Right cardiac atrium (tissue), 5 donors: Measurements from ENCODE around the gene FAM13A. TPM values are rescaled to one million over a fixed set of nuclear protein-coding genes. Genes with fewer than 3 reads are reported as not detected.

Source experiments
- ATAC-seq, 2 donors: fragments of 200-7000 bp; cut with Tn5 transposase; one replicate each; pipeline versions ENCODE4 v1.8.0 to v1.9.1; 2020; ENCODE audit warnings: moderate library complexity in 2 of 2, mild to moderate bottlenecking in 1 of 2
- DNase-seq, 3 donors: peaks; one replicate each; pipeline ENCODE4 v3.0.0-alpha.2; 2020
- H3K27ac ChIP-seq: one replicate; pipeline ENCODE4 v1.5.1; 2013; ENCODE audit warnings: mild to moderate bottlenecking, low read length, control low read depth, moderate library complexity
- H3K27me3 ChIP-seq: one replicate; pipeline ENCODE4 v1.6.1; 2013; ENCODE audit not compliant: control insufficient read depth, insufficient read depth
- H3K4me1 ChIP-seq: one replicate; pipeline ENCODE4 v1.6.1; 2013; ENCODE audit warnings: low read length; ENCODE audit not compliant: control insufficient read depth, insufficient read depth
- H3K4me3 ChIP-seq: one replicate; pipeline ENCODE4 v1.5.1; 2013; ENCODE audit warnings: low read length, control low read depth
- H3K9me3 ChIP-seq: one replicate; pipeline ENCODE4 v1.6.1; 2013; ENCODE audit warnings: low read length; ENCODE audit not compliant: control insufficient read depth
- WGBS: extraction: QIAGEN DNeasy Blood & Tissue Kit; methylation state at CpG from one replicate; pipeline ENCODE4 v1.1.7; 2013; 5-methylcytosine and 5-hydroxymethylcytosine counted together
- intact Hi-C, 4 donors: fragments of 100-400 bp; cut with DNase I; formaldehyde crosslinking; loops; one replicate each; pipeline versions ENCODE4 v1.11.0 to v1.14.0; 2022 to 2023
- polyA plus RNA-seq: library from polyadenylated mRNA; stranded (reverse); fragments of 200-250 nt; gene quantifications from one replicate; pipeline ENCODE4 v1.2.3, GENCODE V29; 2013
- total RNA-seq, 4 donors: library from RNA; stranded (reverse); fragmentation: NEBNext Ultra II Directional; extraction: Animal tissue kit (Norgen Biotek cat#: 25700); gene quantifications; one replicate each; pipeline ENCODE4 v1.2.1, GENCODE V29; 2021
- donor health status: healthy with polysubstance abuse.
- donor health status: DM: no; HTN: yes; CAD: no.
- donor health status: DM: no; HTN: no; CAD: no.
- donor health status: DM: no; HTN: yes; CAD: no; lungs with severe emphysema.
- donor health status: DM: yes; HTN: yes; CAD: no.

The FAM13A gene
- total and polyA plus RNA-seq, 5 donors: 8.8 to 18.5 (median 16.6) TPM

GRCh38 chr4:88730811-88731210, 326.2 kb downstream of the FAM13A start:
- peaks cover 9% of the 10 kb centered on the region for H3K4me1 ChIP-seq
- intact Hi-C loops: no loop called here
- ATAC-seq (no peak), DNase-seq (no peak)
- WGBS: 91% methylated on average over 5 of the region's 5 CpGs
- no peak overlapping the region for H3K27ac ChIP-seq
- H3K27me3 ChIP-seq: no peaks in the 10 kb centered on the region
- H3K4me3 ChIP-seq: no peak overlapping the region
- no peaks in the 10 kb centered on the region for H3K9me3 ChIP-seq

- intact Hi-C loops: no loop called here
- WGBS: 72% methylated on average over 6 of the region's 6 CpGs
- Histone ChIP-seq H3K27ac (no peak overlapping the region), H3K27me3 (no peaks in the 10 kb centered on the region), H3K4me3 (no peak overlapping the region), H3K4me1 (peaks cover 4% of the 10 kb centered on the region), H3K9me3 (no peaks in the 10 kb centered on the region)
- DNase-seq: peak in 1 of 3 donors; percentile 49
- ATAC-seq: peak in 1 of 2 donors; percentile 63
Observed at GRCh38 chr4:88729146-88729760, 327.7 kb downstream of the FAM13A start.

- Histone ChIP-seq H3K27me3 (no peaks in the 10 kb centered on the region), H3K27ac (no peak overlapping the region), H3K4me1 (peaks cover 4% of the 10 kb centered on the region), H3K4me3 (no peak overlapping the region), H3K9me3 (no peaks in the 10 kb centered on the region)
- 69% methylated on average over 6 of the region's 6 CpGs for WGBS
- intact Hi-C loops: no loop called here
- DNase-seq (peak; percentile 57 to 83 (median 81)), ATAC-seq (peak; percentile 72 to 86)
Observed at GRCh38 chr4:88728146-88728545, 328.8 kb downstream of the FAM13A start.

- ATAC-seq (no peak), DNase-seq (no peak)
- Histone ChIP-seq H3K9me3 (no peaks in the 10 kb centered on the region), H3K27me3 (no peaks in the 10 kb centered on the region), H3K4me3 (no peak overlapping the region), H3K27ac (no peak overlapping the region), H3K4me1 (peaks cover 12% of the 10 kb centered on the region)
- intact Hi-C loops: no loop called here
- 73% methylated on average over 2 of the region's 2 CpGs for WGBS
Observed at GRCh38 chr4:88725986-88726385, 331.0 kb downstream of the FAM13A start.

GRCh38 chr4:88725143-88725542, 331.8 kb downstream of the FAM13A start:
- intact Hi-C loops: no loop called here
- DNase-seq (no peak), ATAC-seq (no peak)
- Histone ChIP-seq H3K9me3 (no peaks in the 10 kb centered on the region), H3K27me3 (no peaks in the 10 kb centered on the region), H3K27ac (no peak overlapping the region), H3K4me3 (no peak overlapping the region), H3K4me1 (peaks cover 15% of the 10 kb centered on the region)
- 96% methylated on average over 4 of the region's 4 CpGs for WGBS

GRCh38 chr4:88724406-88724805, 332.6 kb downstream of the FAM13A start:
- Histone ChIP-seq H3K27ac (no peak overlapping the region), H3K27me3 (no peaks in the 10 kb centered on the region), H3K4me3 (no peak overlapping the region), H3K9me3 (no peaks in the 10 kb centered on the region), H3K4me1 (peaks cover 15% of the 10 kb centered on the region)
- intact Hi-C loops: no loop called here
- DNase-seq (no peak), ATAC-seq (no peak)
- WGBS: 76% methylated on average over 2 of the region's 2 CpGs

GRCh38 chr4:88722828-88723227, 334.2 kb downstream of the FAM13A start:
- Histone ChIP-seq H3K27me3 (no peaks in the 10 kb centered on the region), H3K27ac (no peak overlapping the region), H3K9me3 (peaks cover 2% of the 10 kb centered on the region), H3K4me3 (no peak overlapping the region), H3K4me1 (peaks cover 12% of the 10 kb centered on the region)
- intact Hi-C loops: no loop called here
- DNase-seq (peak; percentile 30 to 78 (median 67)), ATAC-seq (peak; percentile 58 to 81)
- 63% methylated on average over 2 of the region's 2 CpGs for WGBS

- intact Hi-C loops: no loop called here
- DNase-seq: peak in 1 of 3 donors; percentile 55
- 65% methylated on average over 10 of the region's 10 CpGs for WGBS
Observed at GRCh38 chr4:88722276-88722780, 334.7 kb downstream of the FAM13A start.

GRCh38 chr4:88720451-88721428, 336.2 kb downstream of the FAM13A start:
- DNase-seq (peak in 1 of 3 donors; percentile 43), ATAC-seq (peak; percentile 12 to 16)
- Histone ChIP-seq H3K27me3 (no peaks in the 10 kb centered on the region), H3K9me3 (peaks cover 3% of the 10 kb centered on the region), H3K4me3 (no peak overlapping the region), H3K4me1 (peaks cover 11% of the 10 kb centered on the region), H3K27ac (no peak overlapping the region)
- 74% methylated on average over 10 of the region's 10 CpGs for WGBS
- intact Hi-C loops: no loop called here

More at GRCh38 chr4:88722276-88722780, 334.7 kb downstream of the FAM13A start:
- peaks cover 3% of the 10 kb centered on the region for H3K9me3 ChIP-seq
- no peak overlapping the region for H3K27ac ChIP-seq
- peaks cover 11% of the 10 kb centered on the region for H3K4me1 ChIP-seq
- no peak overlapping the region for H3K4me3 ChIP-seq
- peak in 1 of 2 donors; percentile 25 for ATAC-seq
- no peaks in the 10 kb centered on the region for H3K27me3 ChIP-seq

GRCh38 chr4:88719381-88719780, 337.6 kb downstream of the FAM13A start:
- DNase-seq (no peak), ATAC-seq (no peak)
- H3K27ac ChIP-seq: no peak overlapping the region
- peaks cover 3% of the 10 kb centered on the region for H3K9me3 ChIP-seq
- no peaks in the 10 kb centered on the region for H3K27me3 ChIP-seq
- intact Hi-C loops: loop anchor here in 1 of 4 donors (10.0 kb wide), 1 partner anchor 55 kb away; no protein-coding TSS in a partner anchor
- WGBS: 98% methylated on average over 1 of the region's 1 CpG
- peaks cover 11% of the 10 kb centered on the region for H3K4me1 ChIP-seq
- H3K4me3 ChIP-seq: no peak overlapping the region

- 97% methylated on average over 5 of the region's 5 CpGs for WGBS
- DNase-seq: no peak
- H3K4me3 ChIP-seq: no peak overlapping the region
- no peak for ATAC-seq
- H3K4me1 ChIP-seq: peaks cover 10% of the 10 kb centered on the region
- peaks cover 3% of the 10 kb centered on the region for H3K9me3 ChIP-seq
- no peak overlapping the region for H3K27ac ChIP-seq
- no peaks in the 10 kb centered on the region for H3K27me3 ChIP-seq
- intact Hi-C loops: loop anchor here in 1 of 4 donors (10.0 kb wide), 1 partner anchor 57 kb away; no protein-coding TSS in a partner anchor
Observed at GRCh38 chr4:88718098-88718497, 338.9 kb downstream of the FAM13A start.
